ENCODE data around the gene KCNN3.

The KCNN3 gene

GRCh38 chr1:154879038-154879421 is 8.9 kb upstream of the KCNN3 start:
- no peak for DNase-seq

GRCh38 chr1:154878371-154879037 is 8.4 kb upstream of the KCNN3 start:
- peak; percentile 37 for DNase-seq

GRCh38 chr1:154877370-154877974 is 7.4 kb upstream of the KCNN3 start:
- no peak for DNase-seq

- no peak for DNase-seq
Observed at GRCh38 chr1:154876842-154877369, 6.8 kb upstream of the KCNN3 start.

GRCh38 chr1:154874465-154874864 is 4.4 kb upstream of the KCNN3 start:
- DNase-seq: no peak

GRCh38 chr1:154873321-154873950 is 3.4 kb upstream of the KCNN3 start:
- DNase-seq: no peak

GRCh38 chr1:154871374-154871773 is 1.3 kb upstream of the KCNN3 start:
- DNase-seq: no peak

- no peak for DNase-seq
Observed at GRCh38 chr1:154870734-154871133, 653 bp upstream of the KCNN3 start.

- DNase-seq: no peak
Observed at GRCh38 chr1:154869351-154870114, 548 bp downstream of the KCNN3 start.

GRCh38 chr1:154867841-154868605 is 2.1 kb downstream of the KCNN3 start:
- no peak for DNase-seq

- no peak for DNase-seq
Observed at GRCh38 chr1:154867064-154867825, 2.8 kb downstream of the KCNN3 start.

GRCh38 chr1:154866257-154867063 is 3.6 kb downstream of the KCNN3 start:
- DNase-seq: no peak

GRCh38 chr1:154865442-154866256 is 4.4 kb downstream of the KCNN3 start:
- DNase-seq: no peak

GRCh38 chr1:154864189-154864975 is 5.7 kb downstream of the KCNN3 start:
- peak; percentile 35 for DNase-seq

GRCh38 chr1:154863315-154864174 is 6.5 kb downstream of the KCNN3 start:
- peak; percentile 93 for DNase-seq

- DNase-seq: no peak
Observed at GRCh38 chr1:154862907-154863306, 7.2 kb downstream of the KCNN3 start.

- no peak for DNase-seq
Observed at GRCh38 chr1:154861607-154862094, 8.4 kb downstream of the KCNN3 start.
